Activated B cell treated with CpG ODN at 0.5 μM for 24 hours (primary cell): ENCODE data around the gene SCTR. TPM values are rescaled to one million over a fixed set of nuclear protein-coding genes. Genes with fewer than 3 reads are reported as not detected.

ENCODE experiments used
- ATAC-seq: fragments of 200-7000 bp; cut with Tn5 transposase; one replicate; pipeline ENCODE4 v1.10.0; 2021; ENCODE audit warnings: low read depth, mild to moderate bottlenecking, moderate library complexity
- CTCF ChIA-PET: fragments of 350-600 bp; sonication (Branson Sonifier 250); formaldehyde crosslinking; loops from one replicate; lab custom pipeline; 2021; ENCODE audit warnings: antibody characterized with exemption; lab: Charles Lee
- POLR2A ChIA-PET: fragments of 350-600 bp; sonication (Branson Sonifier 250); formaldehyde crosslinking; loops from one replicate; lab custom pipeline; 2021; ENCODE audit warnings: antibody characterized with exemption; lab: Charles Lee
- DNase-seq: peaks from one replicate; pipeline ENCODE4 v3.0.0; 2022
- H3K27ac Mint-ChIP-seq: one replicate; pipeline ENCODE4 v1.8.0; 2020; ENCODE audit warnings: mixed read lengths
- H3K27me3 Mint-ChIP-seq: one replicate; pipeline ENCODE4 v1.8.0; 2021; ENCODE audit warnings: mixed read lengths
- H3K36me3 Mint-ChIP-seq: one replicate; pipeline ENCODE4 v1.8.0; 2021; ENCODE audit warnings: low read depth, mixed read lengths
- H3K4me1 Mint-ChIP-seq: one replicate; pipeline ENCODE4 v1.8.0; 2021; ENCODE audit warnings: mixed read lengths
- H3K4me3 Mint-ChIP-seq: one replicate; pipeline ENCODE4 v1.8.0; 2020; ENCODE audit warnings: mild to moderate bottlenecking, mixed read lengths
- H3K9me3 Mint-ChIP-seq: one replicate; pipeline ENCODE4 v1.8.0; 2020; ENCODE audit warnings: mixed read lengths
- intact Hi-C: fragments of 100-400 bp; cut with micrococcal nuclease; formaldehyde crosslinking; loops from one replicate; pipeline ENCODE4 v1.15.1; 2024
- total RNA-seq: library from RNA; stranded (reverse); gene quantifications from 2 replicates; pipeline ENCODE4 v1.2.3, GENCODE V29; 2022
- TF ChIP-seq, protein P1 (sequence below): fragments of 200-600 bp; IDR thresholded peaks from one replicate; pipeline ENCODE4 v1.8.0; 2022; ENCODE audit warnings: antibody characterized with exemption, mild to moderate bottlenecking

The SCTR gene
- total RNA-seq, 1 donor from 2014 or later, result not detected

DNA sequence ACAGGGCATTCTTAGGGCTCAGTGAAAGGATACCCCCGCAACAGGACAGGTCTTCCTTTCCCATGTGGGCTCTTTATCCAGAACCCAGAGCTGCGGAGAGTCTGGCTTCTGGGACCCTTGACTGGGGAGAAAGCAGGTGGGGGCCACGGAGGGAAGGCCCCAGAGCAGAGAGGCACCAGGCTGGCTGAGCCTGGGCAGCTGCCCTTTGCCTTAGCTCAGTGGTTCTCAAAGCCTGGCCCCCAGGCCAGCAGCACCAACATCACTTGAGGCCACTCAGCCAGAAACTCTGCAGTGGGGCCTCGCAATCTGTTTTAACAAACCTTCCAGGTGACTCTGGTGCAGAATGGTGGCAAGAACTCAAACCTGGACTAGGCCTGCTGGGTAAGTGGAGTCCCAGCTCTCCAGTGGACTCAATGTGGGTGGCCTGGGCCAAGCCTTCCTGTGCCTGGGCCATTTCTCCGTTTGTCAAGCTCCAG lies 94.2 kb downstream of the SCTR start:
- Mint-ChIP-seq H3K4me3 (peak overlapping the region; percentile 77), H3K27me3 (peaks cover 46% of the 10 kb centered on the region), H3K27ac (no peak overlapping the region), H3K4me1 (peaks cover 19% of the 10 kb centered on the region), H3K36me3 (no peaks in the 10 kb centered on the region), H3K9me3 (no peaks in the 10 kb centered on the region)
- POLR2A ChIA-PET, result no interaction called here
- TF ChIP-seq, protein P1, sequence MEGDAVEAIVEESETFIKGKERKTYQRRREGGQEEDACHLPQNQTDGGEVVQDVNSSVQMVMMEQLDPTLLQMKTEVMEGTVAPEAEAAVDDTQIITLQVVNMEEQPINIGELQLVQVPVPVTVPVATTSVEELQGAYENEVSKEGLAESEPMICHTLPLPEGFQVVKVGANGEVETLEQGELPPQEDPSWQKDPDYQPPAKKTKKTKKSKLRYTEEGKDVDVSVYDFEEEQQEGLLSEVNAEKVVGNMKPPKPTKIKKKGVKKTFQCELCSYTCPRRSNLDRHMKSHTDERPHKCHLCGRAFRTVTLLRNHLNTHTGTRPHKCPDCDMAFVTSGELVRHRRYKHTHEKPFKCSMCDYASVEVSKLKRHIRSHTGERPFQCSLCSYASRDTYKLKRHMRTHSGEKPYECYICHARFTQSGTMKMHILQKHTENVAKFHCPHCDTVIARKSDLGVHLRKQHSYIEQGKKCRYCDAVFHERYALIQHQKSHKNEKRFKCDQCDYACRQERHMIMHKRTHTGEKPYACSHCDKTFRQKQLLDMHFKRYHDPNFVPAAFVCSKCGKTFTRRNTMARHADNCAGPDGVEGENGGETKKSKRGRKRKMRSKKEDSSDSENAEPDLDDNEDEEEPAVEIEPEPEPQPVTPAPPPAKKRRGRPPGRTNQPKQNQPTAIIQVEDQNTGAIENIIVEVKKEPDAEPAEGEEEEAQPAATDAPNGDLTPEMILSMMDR, result no peak
- DNase-seq (no peak), ATAC-seq (no peak)
- CTCF ChIA-PET, result no interaction called here
- intact Hi-C loops, result loop anchor here (5.0 kb wide), 3 partner anchors 247 to 1613 kb away; partner anchors contain the start of genes EPB41L5 and TMEM177

DNA sequence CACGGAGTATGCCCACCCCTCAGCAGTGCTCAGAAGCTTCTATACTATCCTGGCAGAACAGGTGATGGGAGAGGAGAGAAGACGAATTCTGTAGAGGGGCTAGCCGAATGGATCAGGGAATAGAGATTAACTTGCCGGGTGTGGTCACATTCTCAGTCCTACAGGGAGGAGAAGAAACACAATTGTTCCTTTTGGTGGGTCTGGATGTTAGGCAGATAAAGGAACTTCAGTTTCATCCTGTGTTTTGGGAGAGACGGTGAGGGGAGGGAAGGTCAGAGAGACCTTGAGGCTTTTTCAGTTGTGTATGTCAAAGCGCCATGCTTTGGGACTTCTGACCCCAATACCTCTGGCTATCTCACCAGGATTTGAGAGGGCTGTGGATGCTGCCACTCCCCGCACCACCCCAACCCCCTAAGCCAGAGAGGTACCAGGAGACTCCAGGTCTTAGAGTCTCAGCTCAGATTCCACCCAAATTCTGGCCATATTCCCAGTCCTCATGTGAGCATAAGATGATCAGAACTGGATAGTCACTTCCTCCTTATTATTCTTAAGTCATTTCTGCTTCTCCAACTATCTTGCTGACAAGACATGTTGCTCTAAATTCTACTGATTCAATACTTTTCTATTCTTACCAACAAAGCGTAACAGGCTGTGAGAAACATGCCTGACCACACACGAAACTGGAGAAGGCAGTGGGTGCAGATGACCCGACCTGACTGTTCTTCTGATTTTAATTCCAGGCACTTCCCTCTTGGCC lies 94.9 kb downstream of the SCTR start:
- DNase-seq, result no peak

DNA sequence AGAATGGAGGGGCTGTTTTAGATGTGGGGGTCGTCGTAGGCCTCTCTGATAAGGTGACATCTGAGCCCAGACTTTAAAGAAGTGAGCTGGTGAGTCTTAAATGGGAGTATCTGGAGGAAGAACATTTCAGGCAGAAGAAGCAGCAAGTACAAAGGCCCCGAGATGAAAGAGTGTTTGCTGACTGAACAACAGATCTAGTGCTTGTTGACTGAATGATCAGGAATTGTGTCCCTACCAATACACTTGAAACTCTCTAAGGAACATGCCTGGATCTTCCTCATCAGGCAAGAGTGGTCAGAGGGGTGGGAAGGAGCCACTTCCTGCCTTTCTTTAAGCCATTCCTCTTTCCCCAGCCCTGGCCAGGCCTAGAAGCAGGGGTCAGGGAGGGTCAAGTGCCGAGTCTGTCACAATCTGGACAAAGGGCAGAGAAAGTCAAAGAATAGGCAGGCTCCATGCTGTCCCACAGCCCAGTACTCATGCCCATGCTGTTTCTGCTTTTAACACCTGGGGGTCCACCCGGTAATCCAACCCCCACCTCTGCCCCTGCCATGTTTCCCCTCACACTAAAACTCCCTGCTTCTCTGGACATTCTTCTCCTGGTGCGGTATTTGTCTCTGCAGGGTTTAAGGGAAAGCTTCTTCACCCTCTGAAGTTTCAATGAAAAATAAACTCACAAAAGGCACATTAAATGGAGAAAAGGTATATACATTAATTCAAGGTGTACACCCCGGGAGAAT lies 95.6 kb downstream of the SCTR start:
- DNase-seq (no peak), ATAC-seq (no peak)
- H3K27ac Mint-ChIP-seq, result no peak overlapping the region
- ChIA-PET CTCF (no interaction called here), POLR2A (no interaction called here)
- no peak overlapping the region for H3K4me3 Mint-ChIP-seq
- intact Hi-C loops, result no loop called here
- H3K27me3 Mint-ChIP-seq, result peaks cover 57% of the 10 kb centered on the region
- H3K4me1 Mint-ChIP-seq, result peaks cover 19% of the 10 kb centered on the region
- no peaks in the 10 kb centered on the region for H3K36me3 Mint-ChIP-seq
- H3K9me3 Mint-ChIP-seq, result no peaks in the 10 kb centered on the region
- TF ChIP-seq, protein P1, result no peak

More for the DNA sequence above, 94.9 kb downstream of the SCTR start:
- intact Hi-C loops, result no loop called here
- TF ChIP-seq, protein P1, result no peak
- Mint-ChIP-seq H3K36me3 (no peaks in the 10 kb centered on the region), H3K27me3 (peaks cover 51% of the 10 kb centered on the region), H3K9me3 (no peaks in the 10 kb centered on the region), H3K27ac (no peak overlapping the region), H3K4me1 (peaks cover 19% of the 10 kb centered on the region), H3K4me3 (no peak overlapping the region)
- ChIA-PET POLR2A (no interaction called here), CTCF (no interaction called here)
- ATAC-seq, result no peak

DNA sequence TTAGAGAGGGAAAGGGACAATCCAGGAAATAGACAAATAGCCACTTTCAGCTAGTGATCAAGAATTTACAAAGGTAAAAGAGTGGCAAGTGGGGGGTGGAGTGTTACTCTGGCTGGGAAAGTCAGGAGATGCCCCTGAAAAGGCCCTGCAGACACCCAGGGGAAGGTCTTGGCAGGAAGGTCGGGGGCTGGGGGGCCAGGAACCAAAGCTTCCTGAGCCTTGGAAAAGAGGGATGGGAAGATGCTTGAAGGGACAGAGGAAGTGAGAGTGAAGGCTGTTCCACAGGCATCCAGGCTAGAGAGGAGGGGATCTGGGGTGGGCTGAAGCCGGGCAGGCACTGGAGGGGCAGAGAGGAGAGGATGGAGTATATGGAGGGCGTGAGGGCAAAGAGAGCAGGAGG lies 96.5 kb downstream of the SCTR start:
- CTCF ChIA-PET, result no interaction called here
- intact Hi-C loops, result no loop called here
- no peak for ATAC-seq
- DNase-seq, result no peak
- Mint-ChIP-seq H3K36me3 (no peaks in the 10 kb centered on the region), H3K27me3 (peaks cover 54% of the 10 kb centered on the region), H3K9me3 (no peaks in the 10 kb centered on the region), H3K27ac (no peak overlapping the region), H3K4me3 (no peak overlapping the region), H3K4me1 (peaks cover 19% of the 10 kb centered on the region)
- TF ChIP-seq, protein P1, result no peak
- POLR2A ChIA-PET, result no interaction called here

DNA sequence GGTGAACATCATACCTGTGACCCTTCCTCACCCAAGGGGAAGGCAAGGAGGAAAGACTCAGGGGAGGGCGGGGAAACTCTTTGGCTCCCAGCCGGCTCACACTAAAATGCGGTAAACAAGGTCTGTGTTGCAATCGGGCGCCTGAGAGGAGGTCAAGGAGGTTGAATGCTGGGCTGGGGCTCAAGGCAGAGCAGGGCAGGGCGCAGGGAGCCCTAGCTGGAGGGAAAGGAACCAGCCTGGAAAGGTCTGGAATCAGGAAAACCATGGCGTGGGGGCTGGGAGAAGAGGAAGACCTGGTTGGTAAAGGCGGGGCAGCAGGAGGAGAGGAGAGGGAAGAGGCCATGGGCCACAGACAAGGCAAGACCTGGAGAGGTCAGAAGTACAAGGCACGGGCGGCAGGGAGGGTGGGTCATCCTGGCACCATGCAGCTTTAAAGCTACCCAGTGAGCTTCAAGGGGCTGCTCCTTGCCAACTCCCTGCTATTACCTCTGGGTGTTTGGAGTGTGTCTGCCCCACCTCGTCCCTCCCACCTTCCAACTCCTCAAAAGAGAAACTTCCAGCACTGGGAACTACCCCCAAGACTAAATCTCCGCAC lies 97.4 kb downstream of the SCTR start:
- Mint-ChIP-seq H3K4me3 (no peak overlapping the region), H3K9me3 (peaks cover under 1% of the 10 kb centered on the region), H3K36me3 (no peaks in the 10 kb centered on the region), H3K27me3 (peaks cover 52% of the 10 kb centered on the region), H3K27ac (no peak overlapping the region), H3K4me1 (peaks cover 11% of the 10 kb centered on the region)
- POLR2A ChIA-PET, result no interaction called here
- no peak for ATAC-seq
- CTCF ChIA-PET, result no interaction called here
- intact Hi-C loops, result no loop called here
- TF ChIP-seq, protein P1, result no peak
- no peak for DNase-seq
